ENCODE data around the gene TRIM14. TPM values are rescaled to one million over a fixed set of nuclear protein-coding genes. Genes with fewer than 3 reads are reported as not detected.

The TRIM14 gene
- total RNA-seq, 1 experiment from 2014 or later = 11.9 TPM

GRCh38 chr9:98085944-98086343 is 33.1 kb downstream of the TRIM14 start:
- TF ChIP-seq TEAD1 (CRISPR knock-in tag; IDR thresholded peaks at IDR 0.05) (no peak), ZNF671 (CRISPR knock-in tag; IDR thresholded peaks at IDR 0.05) (no peak), E2F1 (CRISPR knock-in tag; IDR thresholded peaks at IDR 0.05) (no peak), MXD4 (CRISPR knock-in tag; IDR thresholded peaks at IDR 0.05; ENCODE audit: borderline replicate concordance) (no peak), ZMAT4 (CRISPR knock-in tag; IDR thresholded peaks at IDR 0.05) (no peak), JUN (CRISPR knock-in tag; IDR thresholded peaks at IDR 0.05) (no peak), TP53 (CRISPR knock-in tag; IDR thresholded peaks at IDR 0.05) (no peak), CREM (CRISPR knock-in tag; IDR thresholded peaks at IDR 0.05) (no peak), USF1 (CRISPR knock-in tag; IDR thresholded peaks at IDR 0.05) (no peak), ESRRA (CRISPR knock-in tag; IDR thresholded peaks at IDR 0.05; ENCODE audit: borderline replicate concordance) (no peak)
- TF ChIP-seq, protein P1, sequence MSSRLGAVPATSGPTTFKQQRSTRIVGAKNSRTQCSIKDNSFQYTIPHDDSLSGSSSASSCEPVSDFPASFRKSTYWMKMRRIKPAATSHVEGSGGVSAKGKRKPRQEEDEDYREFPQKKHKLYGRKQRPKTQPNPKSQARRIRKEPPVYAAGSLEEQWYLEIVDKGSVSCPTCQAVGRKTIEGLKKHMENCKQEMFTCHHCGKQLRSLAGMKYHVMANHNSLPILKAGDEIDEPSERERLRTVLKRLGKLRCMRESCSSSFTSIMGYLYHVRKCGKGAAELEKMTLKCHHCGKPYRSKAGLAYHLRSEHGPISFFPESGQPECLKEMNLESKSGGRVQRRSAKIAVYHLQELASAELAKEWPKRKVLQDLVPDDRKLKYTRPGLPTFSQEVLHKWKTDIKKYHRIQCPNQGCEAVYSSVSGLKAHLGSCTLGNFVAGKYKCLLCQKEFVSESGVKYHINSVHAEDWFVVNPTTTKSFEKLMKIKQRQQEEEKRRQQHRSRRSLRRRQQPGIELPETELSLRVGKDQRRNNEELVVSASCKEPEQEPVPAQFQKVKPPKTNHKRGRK (CRISPR knock-in tag; IDR thresholded peaks at IDR 0.05; ENCODE audit: borderline replicate concordance) = no peak
- TF ChIP-seq, protein P2, sequence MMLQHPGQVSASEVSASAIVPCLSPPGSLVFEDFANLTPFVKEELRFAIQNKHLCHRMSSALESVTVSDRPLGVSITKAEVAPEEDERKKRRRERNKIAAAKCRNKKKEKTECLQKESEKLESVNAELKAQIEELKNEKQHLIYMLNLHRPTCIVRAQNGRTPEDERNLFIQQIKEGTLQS (CRISPR knock-in tag; conservative IDR thresholded peaks at IDR 0.05) = no peak
- TF ChIP-seq, protein P3, sequence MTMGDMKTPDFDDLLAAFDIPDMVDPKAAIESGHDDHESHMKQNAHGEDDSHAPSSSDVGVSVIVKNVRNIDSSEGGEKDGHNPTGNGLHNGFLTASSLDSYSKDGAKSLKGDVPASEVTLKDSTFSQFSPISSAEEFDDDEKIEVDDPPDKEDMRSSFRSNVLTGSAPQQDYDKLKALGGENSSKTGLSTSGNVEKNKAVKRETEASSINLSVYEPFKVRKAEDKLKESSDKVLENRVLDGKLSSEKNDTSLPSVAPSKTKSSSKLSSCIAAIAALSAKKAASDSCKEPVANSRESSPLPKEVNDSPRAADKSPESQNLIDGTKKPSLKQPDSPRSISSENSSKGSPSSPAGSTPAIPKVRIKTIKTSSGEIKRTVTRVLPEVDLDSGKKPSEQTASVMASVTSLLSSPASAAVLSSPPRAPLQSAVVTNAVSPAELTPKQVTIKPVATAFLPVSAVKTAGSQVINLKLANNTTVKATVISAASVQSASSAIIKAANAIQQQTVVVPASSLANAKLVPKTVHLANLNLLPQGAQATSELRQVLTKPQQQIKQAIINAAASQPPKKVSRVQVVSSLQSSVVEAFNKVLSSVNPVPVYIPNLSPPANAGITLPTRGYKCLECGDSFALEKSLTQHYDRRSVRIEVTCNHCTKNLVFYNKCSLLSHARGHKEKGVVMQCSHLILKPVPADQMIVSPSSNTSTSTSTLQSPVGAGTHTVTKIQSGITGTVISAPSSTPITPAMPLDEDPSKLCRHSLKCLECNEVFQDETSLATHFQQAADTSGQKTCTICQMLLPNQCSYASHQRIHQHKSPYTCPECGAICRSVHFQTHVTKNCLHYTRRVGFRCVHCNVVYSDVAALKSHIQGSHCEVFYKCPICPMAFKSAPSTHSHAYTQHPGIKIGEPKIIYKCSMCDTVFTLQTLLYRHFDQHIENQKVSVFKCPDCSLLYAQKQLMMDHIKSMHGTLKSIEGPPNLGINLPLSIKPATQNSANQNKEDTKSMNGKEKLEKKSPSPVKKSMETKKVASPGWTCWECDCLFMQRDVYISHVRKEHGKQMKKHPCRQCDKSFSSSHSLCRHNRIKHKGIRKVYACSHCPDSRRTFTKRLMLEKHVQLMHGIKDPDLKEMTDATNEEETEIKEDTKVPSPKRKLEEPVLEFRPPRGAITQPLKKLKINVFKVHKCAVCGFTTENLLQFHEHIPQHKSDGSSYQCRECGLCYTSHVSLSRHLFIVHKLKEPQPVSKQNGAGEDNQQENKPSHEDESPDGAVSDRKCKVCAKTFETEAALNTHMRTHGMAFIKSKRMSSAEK (CRISPR knock-in tag; IDR thresholded peaks at IDR 0.05; ENCODE audit: borderline replicate concordance) = no peak
- H3K4me1 Mint-ChIP-seq = peaks cover 38% of the 10 kb centered on the region
- peaks cover 41% of the 10 kb centered on the region for H3K36me3 Mint-ChIP-seq
- H3K27me3 Mint-ChIP-seq (ENCODE audit: low read depth) = peaks cover 23% of the 10 kb centered on the region
- no peak overlapping the region for H3K27ac Mint-ChIP-seq
- DNase-seq (ENCODE audit: low spot score) = peak; percentile 49
- no peak overlapping the region for H3K4me3 Mint-ChIP-seq
- CTCF ChIA-PET = interaction anchor here (0.5 to 2.1 kb wide), 8 partner anchors 12 to 500 kb away, joined by 3 to 6 read pairs (median 4); partner anchors contain the start of gene TRIM14
- POLR2A ChIA-PET = no interaction called here
- peaks cover 7% of the 10 kb centered on the region; the same call in 1 of the 2 replicates for H3K9me3 Mint-ChIP-seq
- ATAC-seq = peak; percentile 4

DNA sequence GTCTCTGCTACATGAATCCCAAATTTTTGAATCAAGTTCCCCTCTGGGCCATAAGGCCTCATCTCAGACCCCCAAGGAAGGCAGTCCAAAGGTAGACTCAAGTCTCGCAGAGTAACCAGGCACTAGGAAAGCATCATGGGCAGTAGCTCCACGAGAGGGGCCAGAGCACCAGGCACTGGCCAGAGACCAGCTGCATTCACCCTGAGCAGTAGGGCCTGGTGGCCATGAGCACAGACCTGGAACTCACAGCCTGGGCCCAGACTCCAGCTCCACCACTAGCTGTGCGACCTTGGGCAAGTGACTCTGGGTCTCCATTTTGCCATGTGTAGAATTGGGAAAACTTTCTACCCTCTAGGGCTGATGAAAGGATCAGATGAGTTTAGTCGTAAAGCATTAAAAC is 34.0 kb downstream of the TRIM14 start:
- Mint-ChIP-seq H3K27me3 (ENCODE audit: low read depth) (peaks cover 23% of the 10 kb centered on the region), H3K36me3 (peaks cover 42% of the 10 kb centered on the region), H3K4me1 (peaks cover 30% of the 10 kb centered on the region), H3K4me3 (no peak overlapping the region), H3K9me3 (peaks cover 7% of the 10 kb centered on the region; the same call in 1 of the 2 replicates), H3K27ac (no peak overlapping the region)
- ATAC-seq = no peak
- ChIA-PET POLR2A (no interaction called here), CTCF (interaction anchor here (1.0 to 1.4 kb wide), 3 partner anchors 11 to 183 kb away, joined by 3 to 5 read pairs (median 3); no protein-coding TSS in a partner anchor)
- no peak for DNase-seq (ENCODE audit: low spot score)
- TF ChIP-seq, protein P4, sequence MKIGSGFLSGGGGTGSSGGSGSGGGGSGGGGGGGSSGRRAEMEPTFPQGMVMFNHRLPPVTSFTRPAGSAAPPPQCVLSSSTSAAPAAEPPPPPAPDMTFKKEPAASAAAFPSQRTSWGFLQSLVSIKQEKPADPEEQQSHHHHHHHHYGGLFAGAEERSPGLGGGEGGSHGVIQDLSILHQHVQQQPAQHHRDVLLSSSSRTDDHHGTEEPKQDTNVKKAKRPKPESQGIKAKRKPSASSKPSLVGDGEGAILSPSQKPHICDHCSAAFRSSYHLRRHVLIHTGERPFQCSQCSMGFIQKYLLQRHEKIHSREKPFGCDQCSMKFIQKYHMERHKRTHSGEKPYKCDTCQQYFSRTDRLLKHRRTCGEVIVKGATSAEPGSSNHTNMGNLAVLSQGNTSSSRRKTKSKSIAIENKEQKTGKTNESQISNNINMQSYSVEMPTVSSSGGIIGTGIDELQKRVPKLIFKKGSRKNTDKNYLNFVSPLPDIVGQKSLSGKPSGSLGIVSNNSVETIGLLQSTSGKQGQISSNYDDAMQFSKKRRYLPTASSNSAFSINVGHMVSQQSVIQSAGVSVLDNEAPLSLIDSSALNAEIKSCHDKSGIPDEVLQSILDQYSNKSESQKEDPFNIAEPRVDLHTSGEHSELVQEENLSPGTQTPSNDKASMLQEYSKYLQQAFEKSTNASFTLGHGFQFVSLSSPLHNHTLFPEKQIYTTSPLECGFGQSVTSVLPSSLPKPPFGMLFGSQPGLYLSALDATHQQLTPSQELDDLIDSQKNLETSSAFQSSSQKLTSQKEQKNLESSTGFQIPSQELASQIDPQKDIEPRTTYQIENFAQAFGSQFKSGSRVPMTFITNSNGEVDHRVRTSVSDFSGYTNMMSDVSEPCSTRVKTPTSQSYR (CRISPR knock-in tag; IDR thresholded peaks at IDR 0.05) = no peak
- TF ChIP-seq RORB (CRISPR knock-in tag; IDR thresholded peaks at IDR 0.05) = no peak

Data from WTC11 (cell line).